GM12891 (cell line): ENCODE results near the gene CPNE2.

Experiments used
- POLR2A ChIP-seq: IDR thresholded peaks from 2 replicates; pipeline ENCODE4 v1.6.1; 2011; ENCODE audit warnings: low read depth, low read length, control low read depth
- TAF1 ChIP-seq: IDR thresholded peaks from 2 replicates; pipeline ENCODE4 v1.6.1; 2011; ENCODE audit warnings: low read depth, low read length, control low read depth

- TF ChIP-seq POLR2A (no peak), TAF1 (no peak)
These were observed 22.6 kb upstream of the CPNE2 start for GRCh38 chr16:57069635-57070370.
